ENCODE measurements around the gene RNASEL. TPM values are rescaled to one million over a fixed set of nuclear protein-coding genes. Genes with fewer than 3 reads are reported as not detected.
A peak's percentile ranks its signal among the peaks of the same experiment; 100 is the strongest.

Gene RNASEL
- total and polyA plus RNA-seq, 4 donors, result 3.7 to 14.8 (median 9.0) TPM

- Histone ChIP-seq H3K27ac (ENCODE audit: low read depth in 1 of 2, low read length in 1 of 2) (no peak overlapping the region), H3K36me3 (ENCODE audit: control insufficient read depth in 4 of 4, insufficient read depth in 4 of 4, low read length in 4 of 4) (no peaks in the 10 kb centered on the region), H3K9me3 (ENCODE audit: control insufficient read depth in 4 of 4, insufficient read depth in 3 of 4, low read length in 3 of 4) (no peaks in the 10 kb centered on the region), H3K4me1 (ENCODE audit: control insufficient read depth in 5 of 5, insufficient read depth in 5 of 5, low read length in 5 of 5) (peaks cover 0 to 9% (median 3%) of the 10 kb centered on the region in 5 donors), H3K9ac (ENCODE audit: insufficient read depth in 1 of 2, low read length in 2 of 2) (peak overlapping the region in 1 of 2 donors; percentile 98), H3K4me3 (no peak overlapping the region), H3K27me3 (ENCODE audit: control insufficient read depth in 3 of 3, insufficient read depth in 3 of 3, low read length in 2 of 3) (no peaks in the 10 kb centered on the region)
- DNase-seq (no peak), ATAC-seq (ENCODE audit: insufficient read depth, low FRiP score) (no peak)
- WGBS, 2 donors, result 44 to 64% methylated on average over 4 of the region's 4 CpGs
- no peak for TF ChIP-seq CTCF (IDR thresholded peaks at IDR 0.05; ENCODE audit: control extremely low read depth, extremely low read depth)
Observed at GRCh38 chr1:182587666-182588499, 1.2 kb downstream of the RNASEL start.

- H3K4me3 ChIP-seq, result no peak overlapping the region
- TF ChIP-seq CTCF (IDR thresholded peaks at IDR 0.05; ENCODE audit: control extremely low read depth, extremely low read depth), result no peak
- no peaks in the 10 kb centered on the region for H3K9me3 ChIP-seq (ENCODE audit: control insufficient read depth in 4 of 4, insufficient read depth in 3 of 4, low read length in 3 of 4)
- no peak overlapping the region for H3K27ac ChIP-seq (ENCODE audit: low read depth in 1 of 2, low read length in 1 of 2)
- 0% methylated on average over 1 of the region's 1 CpG for WGBS, 2 donors
- H3K36me3 ChIP-seq (ENCODE audit: control insufficient read depth in 4 of 4, insufficient read depth in 4 of 4, low read length in 4 of 4), result peaks cover 0 to 7% (median 0%) of the 10 kb centered on the region in 4 donors
- peaks cover 0 to 12% (median 3%) of the 10 kb centered on the region in 5 donors for H3K4me1 ChIP-seq (ENCODE audit: control insufficient read depth in 5 of 5, insufficient read depth in 5 of 5, low read length in 5 of 5)
- no peak for DNase-seq
- H3K27me3 ChIP-seq (ENCODE audit: control insufficient read depth in 3 of 3, insufficient read depth in 3 of 3, low read length in 2 of 3), result no peaks in the 10 kb centered on the region
- ATAC-seq (ENCODE audit: insufficient read depth, low FRiP score), result no peak
- no peak overlapping the region for H3K9ac ChIP-seq (ENCODE audit: insufficient read depth in 1 of 2, low read length in 2 of 2)
Observed at GRCh38 chr1:182587093-182587492, 2.0 kb downstream of the RNASEL start.

- Histone ChIP-seq H3K36me3 (ENCODE audit: control insufficient read depth in 4 of 4, insufficient read depth in 4 of 4, low read length in 4 of 4) (peaks cover 0 to 8% (median 1%) of the 10 kb centered on the region in 4 donors), H3K9ac (ENCODE audit: insufficient read depth in 1 of 2, low read length in 2 of 2) (no peak overlapping the region), H3K4me3 (no peak overlapping the region), H3K4me1 (ENCODE audit: control insufficient read depth in 5 of 5, insufficient read depth in 5 of 5, low read length in 5 of 5) (peaks cover 0 to 12% (median 3%) of the 10 kb centered on the region in 5 donors), H3K27me3 (ENCODE audit: control insufficient read depth in 3 of 3, insufficient read depth in 3 of 3, low read length in 2 of 3) (no peaks in the 10 kb centered on the region), H3K9me3 (ENCODE audit: control insufficient read depth in 4 of 4, insufficient read depth in 3 of 4, low read length in 3 of 4) (no peaks in the 10 kb centered on the region), H3K27ac (ENCODE audit: low read depth in 1 of 2, low read length in 1 of 2) (no peak overlapping the region)
- no peak for TF ChIP-seq CTCF (IDR thresholded peaks at IDR 0.05; ENCODE audit: control extremely low read depth, extremely low read depth)
- 78 to 88% methylated on average over 11 of the region's 11 CpGs for WGBS, 2 donors
- no peak for ATAC-seq (ENCODE audit: insufficient read depth, low FRiP score)
- DNase-seq, result no peak
Observed at GRCh38 chr1:182586380-182586779, 2.7 kb downstream of the RNASEL start.

Measured in lung (tissue), 12 donors.